SK-N-SH treated with all-trans-retinoic acid at 6 μM for 48 hours (cell line): ENCODE measurements around the gene KAT7.

Experiments
- ATAC-seq: fragments of 200-7000 bp; cut with Tn5 transposase; 3 replicates; pipeline ENCODE4 v1.9.1; 2020; ENCODE audit warnings: mild to moderate bottlenecking, moderate library complexity
- ARNTL ChIP-seq: fragments of 450-650 bp; formaldehyde crosslinking; IDR thresholded peaks from 2 replicates; pipeline ENCODE4 v1.5.0; 2020; ENCODE audit warnings: low read depth, mild to moderate bottlenecking, moderate library complexity, borderline replicate concordance
- BACH2 ChIP-seq: fragments of 250-450 bp; sonication (Bioruptor Pico); IDR thresholded peaks from 2 replicates; pipeline ENCODE4 v1.9.0; 2021; ENCODE audit warnings: mild to moderate bottlenecking, borderline replicate concordance
- CREB5 ChIP-seq: fragments of 250-450 bp; sonication (Bioruptor Pico); IDR thresholded peaks from 2 replicates; pipeline ENCODE4 v1.5.1; 2020; ENCODE audit warnings: low read depth, mild to moderate bottlenecking, moderate library complexity
- CSDC2 ChIP-seq: fragments of 250-450 bp; sonication (Bioruptor Pico); IDR thresholded peaks from 2 replicates; pipeline ENCODE4 v1.5.0; 2020; ENCODE audit warnings: mild to moderate bottlenecking, moderate library complexity
- GLIS3 ChIP-seq: fragments of 250-450 bp; sonication (Bioruptor Pico); IDR thresholded peaks from 2 replicates; pipeline ENCODE4 v1.5.0; 2020; ENCODE audit warnings: mild to moderate bottlenecking, moderate library complexity
- POU6F1 ChIP-seq: fragments of 250-450 bp; sonication (Bioruptor Pico); IDR thresholded peaks from 2 replicates; pipeline ENCODE4 v1.8.0; 2021; ENCODE audit warnings: low read depth, mild to moderate bottlenecking, moderate library complexity, borderline replicate concordance
- PPARA ChIP-seq: fragments of 250-450 bp; sonication (Bioruptor Pico); IDR thresholded peaks from 2 replicates; pipeline ENCODE4 v1.5.0; 2020; ENCODE audit warnings: mild to moderate bottlenecking, borderline replicate concordance
- TCF4 ChIP-seq: fragments of 250-450 bp; sonication (Bioruptor Pico); IDR thresholded peaks from 2 replicates; pipeline ENCODE4 v1.8.0; 2021; ENCODE audit warnings: mild to moderate bottlenecking, moderate library complexity, borderline replicate concordance
- TOX ChIP-seq: fragments of 250-450 bp; sonication (Bioruptor Pico); IDR thresholded peaks from 2 replicates; pipeline ENCODE4 v1.8.0; 2021; ENCODE audit warnings: mild to moderate bottlenecking, moderate library complexity, borderline replicate concordance
- TSHZ2 ChIP-seq: fragments of 250-450 bp; sonication (Bioruptor Pico); IDR thresholded peaks from 2 replicates; pipeline ENCODE4 v1.5.0; 2020; ENCODE audit warnings: mild to moderate bottlenecking, moderate library complexity
- ZFP3 ChIP-seq: fragments of 250-450 bp; sonication (Bioruptor Pico); IDR thresholded peaks from 2 replicates; pipeline ENCODE4 v1.5.0; 2020; ENCODE audit warnings: mild to moderate bottlenecking, moderate library complexity
- ZNF565 ChIP-seq: fragments of 450-650 bp; formaldehyde crosslinking; conservative IDR thresholded peaks from 2 replicates; pipeline ENCODE4 v1.5.0; 2020; ENCODE audit warnings: low read depth, mild to moderate bottlenecking, moderate library complexity
- ZNF70 ChIP-seq: fragments of 450-650 bp; formaldehyde crosslinking; IDR thresholded peaks from 2 replicates; pipeline ENCODE4 v1.5.0; 2020; ENCODE audit warnings: mild to moderate bottlenecking, moderate library complexity
- ZNF8 ChIP-seq: fragments of 450-650 bp; formaldehyde crosslinking; IDR thresholded peaks from 2 replicates; pipeline ENCODE4 v1.5.0; 2020; ENCODE audit warnings: mild to moderate bottlenecking, moderate library complexity

The KAT7 gene

GRCh38 chr17:49779739-49780231 lies 8.7 kb upstream of the KAT7 start:
- ATAC-seq = peak; percentile 93
- TF ChIP-seq TSHZ2 (CRISPR knock-in tag) (no peak), TOX (CRISPR knock-in tag) (no peak), CREB5 (no peak), ZNF565 (CRISPR knock-in tag) (no peak)

GRCh38 chr17:49783071-49783715 lies 5.3 kb upstream of the KAT7 start:
- no peak for TF ChIP-seq PPARA (CRISPR knock-in tag)
- TF ChIP-seq BACH2 (CRISPR knock-in tag) = no peak
- TF ChIP-seq ZNF70 (CRISPR knock-in tag) = no peak
- no peak for TF ChIP-seq CREB5
- ATAC-seq = no peak

- no peak for ATAC-seq
- TF ChIP-seq CREB5 = no peak
- TF ChIP-seq GLIS3 = no peak
- TF ChIP-seq TCF4 = no peak
- TF ChIP-seq PPARA (CRISPR knock-in tag) = no peak
- no peak for TF ChIP-seq POU6F1 (CRISPR knock-in tag)
- TF ChIP-seq ARNTL (CRISPR knock-in tag) = no peak
- TF ChIP-seq ZNF565 (CRISPR knock-in tag) = no peak
- TF ChIP-seq, all 23 proteins: peak for 0
Observed at GRCh38 chr17:49783791-49784190, 4.7 kb upstream of the KAT7 start.

- no peak for ATAC-seq
- no peak for TF ChIP-seq ZNF8
- TF ChIP-seq TOX (CRISPR knock-in tag) = no peak
- no peak for TF ChIP-seq ZNF565 (CRISPR knock-in tag)
- no peak for TF ChIP-seq CREB5
- TF ChIP-seq ZFP3 = no peak
- no peak for TF ChIP-seq CSDC2 (CRISPR knock-in tag)
- TF ChIP-seq ZNF70 (CRISPR knock-in tag) = no peak
- no peak for TF ChIP-seq TCF4
Observed at GRCh38 chr17:49784636-49785035, 3.8 kb upstream of the KAT7 start.
